HT1080 (cell line): ENCODE measurements around the gene HCN3. TPM values are rescaled to one million over a fixed set of nuclear protein-coding genes. Genes with fewer than 3 reads are reported as not detected.
"Not testable (repeated sequence)": the region's sequence is repeated elsewhere in the genome, so short reads cannot be mapped to it uniquely, and the experiment has no call there.

ENCODE experiments used
- DNase-seq: peaks from one replicate; pipeline ENCODE4 v3.0.0-alpha.2; 2015; ENCODE audit warnings: low read depth
- total RNA-seq: library from RNA; depleted of rRNA; stranded (reverse); fragments of >200 nt; shearing (Covaris generic); gene quantifications from 2 replicates; pipeline ENCODE4 v1.2.3, GENCODE V29; 2014; rRNA removed

Gene HCN3
- total RNA-seq, 1 experiment from 2014 or later: 0.84 TPM

- DNase-seq: not testable (repeated sequence)
Measured at GRCh38 chr1:155328856-155329255, 51.6 kb downstream of the HCN3 start.

- DNase-seq: no peak
Measured at GRCh38 chr1:155329980-155330598, 52.8 kb downstream of the HCN3 start.

GRCh38 chr1:155334962-155335361 is 57.7 kb downstream of the HCN3 start:
- DNase-seq: no peak

Other genes starting within 250 kb of the HCN3 start
- 0.03 TPM in 1 of 2 replicates, not detected in the other for gene DCST2, start 243.7 kb upstream of the HCN3 start, total RNA-seq
- gene DCST1, start 243.6 kb upstream of the HCN3 start, total RNA-seq: 0.17 TPM in 1 of 2 replicates, not detected in the other
- 198 and 262 TPM in 2 replicates for gene ADAM15, start 226.1 kb upstream of the HCN3 start, total RNA-seq
- 8.4 and 11.0 TPM in 2 replicates for gene EFNA4, start 213.7 kb upstream of the HCN3 start, total RNA-seq
- gene EFNA3, start 198.6 kb upstream of the HCN3 start, total RNA-seq: 3.3 and 7.0 TPM in 2 replicates
- gene EFNA1, start 149.6 kb upstream of the HCN3 start, total RNA-seq: 1.4 and 3.6 TPM in 2 replicates
- 36.9 and 42.2 TPM in 2 replicates for gene SLC50A1, start 141.6 kb upstream of the HCN3 start, total RNA-seq
- 36.0 and 42.9 TPM in 2 replicates for gene DPM3, start 136.9 kb upstream of the HCN3 start, total RNA-seq
- gene KRTCAP2, start 104.2 kb upstream of the HCN3 start, total RNA-seq: 126 and 170 TPM in 2 replicates
- gene TRIM46, start 103.6 kb upstream of the HCN3 start, total RNA-seq: 3.1 and 4.1 TPM in 2 replicates
- gene THBS3, start 69.6 kb upstream of the HCN3 start, total RNA-seq: 2.7 and 3.1 TPM in 2 replicates
- 50.0 and 54.0 TPM in 2 replicates for gene MTX1, start 68.8 kb upstream of the HCN3 start, total RNA-seq
- 7.7 and 15.3 TPM in 2 replicates for gene ENTREP3, start 22.0 kb upstream of the HCN3 start, total RNA-seq
- gene SCAMP3, start 15.1 kb upstream of the HCN3 start, total RNA-seq: 124 and 158 TPM in 2 replicates
- 19.1 and 26.0 TPM in 2 replicates for gene CLK2, start 4.0 kb upstream of the HCN3 start, total RNA-seq
- not detected in 2 replicates for gene PKLR, start 24.0 kb downstream of the HCN3 start, total RNA-seq
- 233 and 262 TPM in 2 replicates for gene FDPS, start 31.4 kb downstream of the HCN3 start, total RNA-seq
- gene RUSC1, start 43.4 kb downstream of the HCN3 start, total RNA-seq: 40.1 and 46.7 TPM in 2 replicates